Esophagus (tissue), 2 donors: ENCODE measurements around the gene ANAPC5. TPM values are rescaled to one million over a fixed set of nuclear protein-coding genes. Genes with fewer than 3 reads are reported as not detected.

ENCODE experiments used
- H3K27ac ChIP-seq, 2 donors: one replicate each; pipeline ENCODE4 v1.5.1; 2013; ENCODE audit warnings: low read depth in 2 of 2, mild to moderate bottlenecking in 2 of 2, inconsistent platforms in 1 of 2, low read length in 1 of 2, moderate library complexity in 1 of 2
- H3K27me3 ChIP-seq, 2 donors: one replicate each; pipeline ENCODE4 v1.6.1; 2013; ENCODE audit warnings: low read length in 2 of 2, control low read depth in 1 of 2, mild to moderate bottlenecking in 1 of 2; ENCODE audit not compliant: insufficient read depth in 2 of 2, control insufficient read depth in 1 of 2
- H3K36me3 ChIP-seq, 2 donors: one replicate each; pipeline ENCODE4 v1.6.1; 2013; ENCODE audit warnings: low read length in 1 of 2; ENCODE audit not compliant: control insufficient read depth in 2 of 2, insufficient read depth in 2 of 2
- H3K4me1 ChIP-seq, 2 donors: one replicate each; pipeline ENCODE4 v1.6.1; 2013; ENCODE audit warnings: low read length in 1 of 2; ENCODE audit not compliant: control insufficient read depth in 2 of 2, insufficient read depth in 2 of 2
- H3K4me3 ChIP-seq, 2 donors: one replicate each; pipeline ENCODE4 v1.5.1; 2013; ENCODE audit warnings: low read length in 2 of 2, mild to moderate bottlenecking in 2 of 2, low read depth in 1 of 2, moderate library complexity in 1 of 2
- H3K9me3 ChIP-seq, 2 donors: one replicate each; pipeline ENCODE4 v1.6.1; 2013; ENCODE audit warnings: mild to moderate bottlenecking in 2 of 2, low read depth in 1 of 2, low read length in 1 of 2, moderate library complexity in 1 of 2; ENCODE audit not compliant: control insufficient read depth in 2 of 2, insufficient read depth in 1 of 2
- WGBS, 2 donors: extraction: QIAGEN DNeasy Blood & Tissue Kit; methylation state at CpG; one replicate each; pipeline ENCODE4 v1.1.7; 2013; 5-methylcytosine and 5-hydroxymethylcytosine counted together
- polyA plus RNA-seq, 2 donors: library from polyadenylated mRNA; stranded (reverse); fragments of 200-250 nt; gene quantifications; one replicate each; pipeline ENCODE4 v1.2.3, GENCODE V29; 2013
- donor health status: healthy with polysubstance abuse.
- donor health status: Bipolar disorder and iron deficiency.

Gene ANAPC5
- polyA plus RNA-seq, 2 donors = 65.4 to 71.1 TPM

GRCh38 chr12:121371404-121371803 lies 19.2 kb upstream of the ANAPC5 start:
- H3K4me3 ChIP-seq = no peak overlapping the region
- H3K27ac ChIP-seq = no peak overlapping the region
- H3K4me1 ChIP-seq = no peaks in the 10 kb centered on the region
- no peaks in the 10 kb centered on the region for H3K36me3 ChIP-seq
- H3K27me3 ChIP-seq = no peaks in the 10 kb centered on the region
- 80 to 83% methylated on average over 6 of the region's 6 CpGs for WGBS, 2 donors
- no peaks in the 10 kb centered on the region for H3K9me3 ChIP-seq

GRCh38 chr12:121366063-121366459 lies 13.8 kb upstream of the ANAPC5 start:
- H3K4me1 ChIP-seq = no peaks in the 10 kb centered on the region
- no peaks in the 10 kb centered on the region for H3K9me3 ChIP-seq
- H3K4me3 ChIP-seq = no peak overlapping the region
- H3K27me3 ChIP-seq = no peaks in the 10 kb centered on the region
- 51 to 68% methylated on average over 4 of the region's 4 CpGs for WGBS, 2 donors
- no peaks in the 10 kb centered on the region for H3K36me3 ChIP-seq
- no peak overlapping the region for H3K27ac ChIP-seq

- Histone ChIP-seq H3K36me3 (no peaks in the 10 kb centered on the region), H3K4me3 (no peak overlapping the region), H3K4me1 (no peaks in the 10 kb centered on the region), H3K27me3 (no peaks in the 10 kb centered on the region), H3K27ac (no peak overlapping the region), H3K9me3 (no peaks in the 10 kb centered on the region)
- WGBS, 2 donors = 51 to 60% methylated on average over 5 of the region's 5 CpGs
Observed at GRCh38 chr12:121365416-121366062, 13.3 kb upstream of the ANAPC5 start.

- no peaks in the 10 kb centered on the region for H3K9me3 ChIP-seq
- WGBS, 2 donors = 65 to 75% methylated on average over 5 of the region's 5 CpGs
- H3K4me1 ChIP-seq = no peaks in the 10 kb centered on the region
- H3K4me3 ChIP-seq = no peak overlapping the region
- no peaks in the 10 kb centered on the region for H3K36me3 ChIP-seq
- H3K27ac ChIP-seq = no peak overlapping the region
- no peaks in the 10 kb centered on the region for H3K27me3 ChIP-seq
Observed at GRCh38 chr12:121364683-121365121, 12.5 kb upstream of the ANAPC5 start.

- no peak overlapping the region for H3K27ac ChIP-seq
- H3K9me3 ChIP-seq = no peaks in the 10 kb centered on the region
- no peak overlapping the region for H3K4me3 ChIP-seq
- H3K27me3 ChIP-seq = no peaks in the 10 kb centered on the region
- no peaks in the 10 kb centered on the region for H3K36me3 ChIP-seq
- no peaks in the 10 kb centered on the region for H3K4me1 ChIP-seq
- 60 to 68% methylated on average over 3 of the region's 3 CpGs for WGBS, 2 donors
Observed at GRCh38 chr12:121358073-121358472, 5.9 kb upstream of the ANAPC5 start.

- no peak overlapping the region for H3K27ac ChIP-seq
- H3K4me1 ChIP-seq = no peaks in the 10 kb centered on the region
Observed at GRCh38 chr12:121357331-121357730, 5.1 kb upstream of the ANAPC5 start.

GRCh38 chr12:121356657-121357056 lies 4.4 kb upstream of the ANAPC5 start:
- H3K36me3 ChIP-seq = no peaks in the 10 kb centered on the region
- no peak overlapping the region for H3K27ac ChIP-seq
- no peaks in the 10 kb centered on the region for H3K27me3 ChIP-seq
- H3K4me3 ChIP-seq = no peak overlapping the region
- no peaks in the 10 kb centered on the region for H3K4me1 ChIP-seq
- no peaks in the 10 kb centered on the region for H3K9me3 ChIP-seq
- WGBS, 2 donors = 79 to 81% methylated on average over 3 of the region's 3 CpGs

More at GRCh38 chr12:121357331-121357730, 5.1 kb upstream of the ANAPC5 start:
- Histone ChIP-seq H3K27me3 (no peaks in the 10 kb centered on the region), H3K36me3 (no peaks in the 10 kb centered on the region), H3K9me3 (no peaks in the 10 kb centered on the region), H3K4me3 (no peak overlapping the region)
- 69 to 75% methylated on average over 4 of the region's 4 CpGs for WGBS, 2 donors

- Histone ChIP-seq H3K9me3 (no peaks in the 10 kb centered on the region), H3K27ac (no peak overlapping the region), H3K27me3 (no peaks in the 10 kb centered on the region), H3K4me3 (no peak overlapping the region), H3K4me1 (no peaks in the 10 kb centered on the region), H3K36me3 (no peaks in the 10 kb centered on the region)
- WGBS, 2 donors = 92 to 93% methylated on average over 6 of the region's 6 CpGs
Observed at GRCh38 chr12:121355818-121356217, 3.6 kb upstream of the ANAPC5 start.

GRCh38 chr12:121352682-121353018 lies 439 bp upstream of the ANAPC5 start:
- 1 to 2% methylated on average over 12 of the region's 12 CpGs for WGBS, 2 donors
- Histone ChIP-seq H3K4me3 (peak overlapping the region; percentile 34 to 89), H3K9me3 (no peaks in the 10 kb centered on the region), H3K36me3 (no peaks in the 10 kb centered on the region), H3K27me3 (no peaks in the 10 kb centered on the region), H3K27ac (peak overlapping the region; percentile 61 to 86), H3K4me1 (no peaks in the 10 kb centered on the region)

GRCh38 chr12:121346747-121347146 lies 5.5 kb downstream of the ANAPC5 start:
- Histone ChIP-seq H3K27ac (no peak overlapping the region), H3K4me3 (no peak overlapping the region), H3K27me3 (no peaks in the 10 kb centered on the region), H3K4me1 (no peaks in the 10 kb centered on the region), H3K36me3 (peaks cover 0 to 15% of the 10 kb centered on the region in 2 donors), H3K9me3 (no peaks in the 10 kb centered on the region)
- WGBS, 2 donors = 78 to 85% methylated on average over 2 of the region's 2 CpGs
